GM18499 (cell line): ENCODE data around the gene PADI3.

Experiments
- ATAC-seq: cut with Tn5 transposase; IDR thresholded peaks from one replicate; pipeline ENCODE4 v1.9.1; 2021; ENCODE audit warnings: moderate number of reproducible peaks; ENCODE audit not compliant: insufficient read depth, unreplicated experiment

PADI3 gene

GRCh38 chr1:17248781-17249180, at the start of gene PADI3:
Gene PADI3 (plus strand): TSS chr1:17249098. CDS start chr1:17249138, 40 bp downstream.
- ATAC-seq: no peak

- no peak for ATAC-seq
Observed at GRCh38 chr1:17199267-17200044, 49.4 kb upstream of the PADI3 start.

GRCh38 chr1:17200246-17200645, 48.7 kb upstream of the PADI3 start:
- no peak for ATAC-seq

- ATAC-seq: no peak
Observed at GRCh38 chr1:17200756-17201155, 48.1 kb upstream of the PADI3 start.

- ATAC-seq: no peak
Observed at GRCh38 chr1:17201201-17202021, 47.5 kb upstream of the PADI3 start.

- no peak for ATAC-seq
Observed at GRCh38 chr1:17204546-17205440, 44.1 kb upstream of the PADI3 start, which contains the start of gene PADI1. Gene PADI1 (plus strand): TSS chr1:17205128. CDS start chr1:17205218, 90 bp downstream.

GRCh38 chr1:17205652-17206051, 43.2 kb upstream of the PADI3 start:
- no peak for ATAC-seq

- no peak for ATAC-seq
Observed at GRCh38 chr1:17206196-17206595, 42.7 kb upstream of the PADI3 start.

- no peak for ATAC-seq
Observed at GRCh38 chr1:17207046-17207445, 41.9 kb upstream of the PADI3 start.

- no peak for ATAC-seq
Observed at GRCh38 chr1:17207540-17207939, 41.4 kb upstream of the PADI3 start.

GRCh38 chr1:17207966-17208418, 40.9 kb upstream of the PADI3 start:
- ATAC-seq: no peak

- no peak for ATAC-seq
Observed at GRCh38 chr1:17208546-17208945, 40.4 kb upstream of the PADI3 start.

GRCh38 chr1:17209430-17209829, 39.5 kb upstream of the PADI3 start:
- ATAC-seq: no peak

GRCh38 chr1:17210176-17210575, 38.7 kb upstream of the PADI3 start:
- ATAC-seq: no peak

- no peak for ATAC-seq
Observed at GRCh38 chr1:17211377-17211776, 37.5 kb upstream of the PADI3 start.

- ATAC-seq: no peak
Observed at GRCh38 chr1:17212009-17212408, 36.9 kb upstream of the PADI3 start.

- no peak for ATAC-seq
Observed at GRCh38 chr1:17212487-17213121, 36.3 kb upstream of the PADI3 start.

- no peak for ATAC-seq
Observed at GRCh38 chr1:17213148-17213781, 35.6 kb upstream of the PADI3 start.

GRCh38 chr1:17213782-17214148, 35.1 kb upstream of the PADI3 start:
- no peak for ATAC-seq
